ELR (cell line): ENCODE measurements around the gene NCOA3.
"Not testable (repeated sequence)": the region's sequence is repeated elsewhere in the genome, so short reads cannot be mapped to it uniquely, and the experiment has no call there.

Experiments
- DNase-seq: peaks from one replicate; pipeline ENCODE4 v3.0.0-alpha.2; 2015; ENCODE audit warnings: low read depth

NCOA3 gene

GRCh38 chr20:47468290-47469050 is 33.2 kb upstream of the NCOA3 start:
- DNase-seq = no peak

DNA sequence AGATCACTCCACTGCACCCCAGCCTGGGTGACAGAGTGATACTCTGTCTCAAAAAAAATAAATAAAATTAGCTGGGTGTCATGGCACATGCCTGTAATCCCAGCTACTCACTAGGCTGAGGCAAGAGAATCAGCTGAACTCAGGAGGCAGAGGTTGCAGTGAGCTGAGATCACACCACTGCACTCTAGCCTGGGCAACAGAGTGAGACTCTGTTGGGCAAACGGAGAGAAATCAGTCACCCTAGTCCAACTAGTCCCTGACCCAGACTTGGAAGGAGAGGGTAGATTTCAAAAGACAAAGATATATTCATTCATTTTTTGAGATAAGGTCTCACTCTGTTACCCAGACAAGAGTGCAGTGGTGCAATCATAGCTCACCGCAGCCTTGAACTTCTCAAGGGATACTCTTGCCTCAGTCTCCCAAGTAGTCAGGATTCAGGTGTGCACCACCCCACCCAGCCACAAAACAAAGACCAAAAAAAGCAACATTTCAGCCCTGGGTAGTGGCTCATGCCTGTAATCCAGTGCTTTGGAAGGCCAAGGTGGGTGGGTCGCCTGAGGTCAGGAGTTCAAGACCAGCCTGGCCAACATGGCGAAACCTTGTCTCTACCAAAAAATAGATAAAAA is 26.2 kb upstream of the NCOA3 start:
- no peak for DNase-seq

GRCh38 chr20:47476452-47476851 is 25.2 kb upstream of the NCOA3 start:
- no peak for DNase-seq

- no peak for DNase-seq
These were observed 22.6 kb upstream of the NCOA3 start for GRCh38 chr20:47479093-47479492.

DNA sequence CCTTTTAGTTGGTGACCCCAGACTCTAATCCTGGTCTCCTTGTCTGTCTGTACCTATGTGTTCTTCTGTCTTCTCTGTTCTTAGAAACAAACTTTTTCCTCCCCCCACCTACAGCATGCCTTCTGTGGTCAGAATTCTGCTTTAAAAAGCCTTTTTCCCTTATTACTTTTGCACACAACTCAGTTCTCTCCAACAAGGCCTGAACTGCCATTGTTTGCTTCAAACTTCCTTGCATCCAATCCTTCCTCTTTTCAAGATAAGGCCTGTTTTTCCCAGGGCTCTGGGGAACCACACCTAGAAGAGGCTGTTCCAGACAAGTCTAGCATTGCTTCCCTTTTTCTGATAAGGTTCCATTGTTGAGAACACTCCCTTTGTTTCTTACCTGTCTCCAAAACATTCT is 22.2 kb upstream of the NCOA3 start:
- DNase-seq = no peak

DNA sequence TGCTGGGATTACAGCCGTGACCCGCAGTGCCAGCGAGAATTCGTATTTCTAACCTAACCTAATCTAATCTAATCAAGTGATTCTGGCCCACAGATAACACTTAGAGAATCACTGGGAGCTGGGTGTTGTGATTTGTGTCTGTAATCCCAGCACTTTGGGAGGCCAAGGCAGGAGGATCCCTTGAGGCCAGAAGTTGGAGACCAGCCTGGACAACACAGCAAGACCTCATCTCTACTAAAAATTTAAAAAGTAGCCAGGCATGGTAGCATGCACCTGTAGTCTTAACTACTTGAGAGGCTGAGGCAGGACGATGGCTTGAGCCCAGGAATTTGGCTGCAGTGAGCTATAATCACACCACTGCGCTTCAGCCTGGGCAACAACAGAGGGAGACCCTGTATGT is 21.4 kb upstream of the NCOA3 start:
- DNase-seq = no peak

- no peak for DNase-seq
These were observed 21.0 kb upstream of the NCOA3 start for GRCh38 chr20:47480705-47481104.

DNA sequence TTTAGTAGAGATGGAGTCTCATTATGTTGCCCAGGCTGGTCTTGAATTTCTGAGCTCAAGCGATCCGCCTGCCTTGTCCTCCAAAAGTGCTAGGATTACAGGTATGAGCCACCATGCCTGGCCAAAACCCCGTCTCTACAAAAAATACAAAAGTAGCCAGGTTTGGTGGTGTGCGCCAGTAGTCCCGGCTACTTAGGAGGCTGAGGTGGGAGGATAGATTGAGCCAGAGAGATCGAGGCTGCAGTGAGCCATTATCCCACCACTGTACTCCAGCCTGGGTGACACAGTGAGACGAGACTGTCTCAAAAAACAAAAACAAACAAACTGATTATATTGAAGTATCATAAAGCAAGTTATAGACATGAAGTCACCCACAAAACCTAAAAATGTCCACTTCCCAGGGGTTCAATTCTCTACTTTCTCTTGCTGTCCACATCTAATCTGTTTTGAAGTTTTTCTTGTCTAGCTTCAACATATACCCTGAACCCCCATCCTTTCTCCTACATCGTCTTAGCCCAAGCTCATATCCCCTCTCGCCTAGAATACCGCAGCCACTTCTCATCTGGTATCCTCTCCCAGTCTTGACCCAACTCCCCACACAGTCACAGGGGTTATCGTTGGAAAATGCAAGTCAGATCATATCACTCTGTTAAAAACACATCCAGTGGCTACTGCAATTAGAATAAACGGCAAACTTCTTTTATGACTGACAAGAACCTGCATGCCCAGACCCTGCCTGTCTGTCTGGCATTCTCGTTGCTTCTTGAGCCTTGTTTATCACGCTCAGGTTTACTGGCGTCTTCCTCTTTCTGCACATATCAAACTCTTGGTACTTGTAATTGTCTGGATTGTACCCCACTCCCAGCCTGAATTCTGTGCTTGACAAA is 20.1 kb upstream of the NCOA3 start:
- no peak for DNase-seq

- DNase-seq = no peak
These were observed 19.0 kb upstream of the NCOA3 start for GRCh38 chr20:47482705-47483104.

GRCh38 chr20:47484303-47484702 is 17.4 kb upstream of the NCOA3 start:
- no peak for DNase-seq

GRCh38 chr20:47487175-47487917 is 14.3 kb upstream of the NCOA3 start:
- peak; percentile 19 for DNase-seq

- DNase-seq = no peak
These were observed 12.2 kb upstream of the NCOA3 start for GRCh38 chr20:47489448-47489872.

- no peak for DNase-seq
These were observed 10.9 kb upstream of the NCOA3 start for GRCh38 chr20:47490795-47491194.

- no peak for DNase-seq
These were observed 9.4 kb upstream of the NCOA3 start for GRCh38 chr20:47492284-47492683.

- DNase-seq = peak; percentile 57
These were observed 8.3 kb upstream of the NCOA3 start for GRCh38 chr20:47493175-47493962.

DNA sequence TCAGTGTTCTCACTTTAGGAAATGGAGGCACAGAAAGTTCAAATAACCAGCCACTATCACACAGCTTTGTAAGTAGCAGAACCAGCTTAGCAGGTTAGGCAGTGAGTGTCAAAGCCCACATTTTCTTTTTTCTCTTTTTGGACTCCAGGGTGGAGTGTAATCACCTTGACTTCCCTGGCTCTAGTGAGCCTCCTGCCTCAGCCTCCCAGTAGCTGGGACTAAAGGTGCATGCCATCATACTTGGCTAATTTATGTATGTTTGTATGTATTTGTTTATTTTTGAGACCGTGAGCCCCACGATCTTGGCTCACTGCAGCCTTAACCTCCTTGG is 7.8 kb upstream of the NCOA3 start:
- no peak for DNase-seq

DNA sequence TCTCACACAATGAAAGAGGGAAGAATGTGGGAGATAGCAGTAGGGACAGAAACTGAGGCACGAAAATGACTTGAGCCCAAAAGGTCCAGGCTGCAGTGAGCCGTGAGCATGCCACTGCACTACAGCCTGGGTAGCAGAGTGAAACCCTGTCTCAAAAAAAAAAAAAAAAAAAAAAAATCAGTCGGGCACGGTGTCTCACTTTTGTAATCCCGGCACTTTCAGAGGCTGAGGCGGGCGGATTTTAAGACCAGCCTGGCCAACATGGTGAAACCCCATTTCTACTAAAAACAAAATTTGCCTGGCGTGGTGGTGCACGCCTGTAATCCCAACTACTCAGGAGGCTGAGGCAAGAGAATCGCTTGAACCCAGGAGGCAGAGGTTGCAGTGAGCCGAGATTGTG is 7.1 kb upstream of the NCOA3 start:
- not testable (repeated sequence) for DNase-seq

- no peak for DNase-seq
These were observed 5.6 kb upstream of the NCOA3 start for GRCh38 chr20:47496118-47496517.

GRCh38 chr20:47498606-47499005 is 3.1 kb upstream of the NCOA3 start:
- no peak for DNase-seq

DNA sequence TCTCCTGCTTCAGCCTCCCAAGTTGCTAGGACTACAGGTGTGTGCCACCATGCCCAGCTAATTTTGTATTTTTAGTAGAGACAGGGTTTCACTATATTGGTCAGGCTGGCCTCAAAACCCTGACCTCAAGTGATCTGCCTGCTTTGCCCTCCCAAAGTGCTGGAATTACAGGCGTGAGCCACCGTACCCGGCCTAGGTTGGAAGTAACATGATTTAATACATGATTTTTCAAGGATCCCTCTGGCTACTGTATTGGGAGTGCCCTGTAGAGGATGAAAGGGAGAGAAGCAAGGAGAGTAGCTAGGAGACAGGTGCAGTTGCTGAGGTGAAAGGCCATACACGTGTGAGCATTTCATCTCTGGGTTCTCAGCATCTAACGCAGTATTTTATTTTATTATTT is 2.6 kb upstream of the NCOA3 start:
- no peak for DNase-seq

DNA sequence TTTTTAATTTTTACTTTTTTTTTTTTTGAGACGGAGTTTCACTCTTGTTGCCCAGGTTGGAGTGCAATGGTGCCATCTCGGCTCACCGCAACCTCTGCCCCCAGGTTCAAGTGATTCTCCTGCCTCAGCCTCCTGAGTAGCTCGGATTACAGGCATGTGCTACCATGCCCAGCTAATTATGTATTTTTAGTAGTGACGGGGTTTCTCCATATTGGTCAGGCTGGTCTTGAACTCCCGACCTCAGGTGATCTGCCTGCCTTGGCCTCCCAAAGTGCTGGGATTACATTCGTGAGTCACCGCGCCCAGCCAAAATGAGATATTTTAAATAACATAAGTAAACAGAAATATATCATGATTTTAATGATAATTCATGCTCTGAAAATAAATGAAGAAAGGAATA is 1.6 kb upstream of the NCOA3 start:
- not testable (repeated sequence) for DNase-seq
